Fibroblast of villous mesenchyme (primary cell): ENCODE measurements around the gene ATP23. TPM values are rescaled to one million over a fixed set of nuclear protein-coding genes. Genes with fewer than 3 reads are reported as not detected.

Source experiments
- DNase-seq: peaks from one replicate; pipeline ENCODE4 v3.0.0-alpha.2; 2010; ENCODE audit warnings: low read depth
- H3K4me3 ChIP-seq: 2 replicates; pipeline ENCODE4 v1.5.1; 2011; ENCODE audit warnings: low read depth, mild to moderate bottlenecking, low read length
- CTCF ChIP-seq: IDR thresholded peaks from 2 replicates; pipeline ENCODE4 v1.5.1; 2012; ENCODE audit warnings: low read depth, mild to moderate bottlenecking, low read length; ENCODE audit not compliant: insufficient read depth
- total RNA-seq: library from RNA; depleted of rRNA; stranded (reverse); fragments of >200 nt; gene quantifications from 2 replicates; pipeline ENCODE4 v1.2.3, GENCODE V29; 2012

Gene ATP23
- total RNA-seq, 1 donor, result 9.9 TPM

- DNase-seq, result no peak
- no peak for TF ChIP-seq CTCF
- no peak overlapping the region for H3K4me3 ChIP-seq
These were observed 3.1 kb downstream of the ATP23 start for GRCh38 chr12:57944313-57945023.

- H3K4me3 ChIP-seq, result no peak overlapping the region
- TF ChIP-seq CTCF, result no peak
- no peak for DNase-seq
These were observed 11.4 kb downstream of the ATP23 start for GRCh38 chr12:57952766-57953165.

GRCh38 chr12:57954768-57955167, 13.4 kb downstream of the ATP23 start:
- no peak overlapping the region for H3K4me3 ChIP-seq
- no peak for TF ChIP-seq CTCF
- no peak for DNase-seq

GRCh38 chr12:57958061-57958657, 16.8 kb downstream of the ATP23 start:
- no peak for TF ChIP-seq CTCF
- no peak for DNase-seq

GRCh38 chr12:57964421-57964820, 23.1 kb downstream of the ATP23 start:
- no peak overlapping the region for H3K4me3 ChIP-seq
- DNase-seq, result no peak
- no peak for TF ChIP-seq CTCF

More at GRCh38 chr12:57958061-57958657, 16.8 kb downstream of the ATP23 start:
- H3K4me3 ChIP-seq, result no peak overlapping the region

GRCh38 chr12:57965766-57966165, 24.4 kb downstream of the ATP23 start:
- TF ChIP-seq CTCF, result no peak
- H3K4me3 ChIP-seq, result peak overlapping the region; percentile 38
- DNase-seq, result peak; percentile 20

- TF ChIP-seq CTCF, result no peak
- H3K4me3 ChIP-seq, result no peak overlapping the region
- DNase-seq, result no peak
These were observed 25.2 kb downstream of the ATP23 start for GRCh38 chr12:57966536-57966935.
